Vagina (tissue), 2 donors: ENCODE data around the gene BLM.

Experiments
- CTCF ChIP-seq, 3 experiments: fragments of 450-650 bp in 2 of 3; fragments of 200-600 bp in 1 of 3; sonication (generic) in 1 of 3; IDR thresholded peaks; one replicate each; pipeline ENCODE4 v1.5.1; 2017 to 2019; ENCODE audit warnings: antibody characterized with exemption in 3 of 3, mild to moderate bottlenecking in 2 of 3, moderate library complexity in 2 of 3
- POLR2A ChIP-seq, 2 donors: fragments of 450-650 bp; IDR thresholded peaks; one replicate each; pipeline ENCODE4 v1.6.1; 2017; ENCODE audit warnings: antibody characterized with exemption in 2 of 2, mild to moderate bottlenecking in 2 of 2, moderate library complexity in 2 of 2

- TF ChIP-seq CTCF (IDR thresholded peaks at IDR 0.05), result no peak
- no peak for TF ChIP-seq POLR2A (IDR thresholded peaks at IDR 0.05)
Observed at GRCh38 chr15:90836296-90836871, 119.2 kb downstream of the BLM start.
